ENCODE results near the gene NCKAP5.

NCKAP5 gene

DNA sequence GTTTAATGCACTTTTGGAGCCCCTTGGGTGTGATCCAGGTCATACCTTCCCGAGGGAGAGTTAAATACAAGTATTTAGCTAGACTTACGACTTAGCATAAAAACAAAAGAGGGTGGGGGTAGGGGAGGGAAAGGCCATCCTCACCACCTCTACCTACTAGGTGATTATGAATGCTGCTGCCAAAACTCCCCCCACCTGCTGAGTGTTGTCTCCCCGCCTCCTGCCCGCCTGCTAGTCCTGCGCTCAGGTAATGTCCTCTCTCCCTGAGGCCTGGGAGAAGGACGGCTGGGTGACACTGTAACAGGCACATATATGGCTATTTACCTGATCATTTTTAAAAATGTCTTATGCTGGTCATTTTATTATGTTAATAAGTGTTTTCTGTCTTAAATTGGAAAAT, 3.0 kb upstream of the NCKAP5 start:
- no peak overlapping the region for H3K27ac ChIP-seq (ENCODE audit: low read length, poor library complexity, severe bottlenecking)
- no peak overlapping the region for H3K14ac ChIP-seq (ENCODE audit: low read length in 2 of 2)
- no peak overlapping the region for H3K4me3 ChIP-seq (ENCODE audit: insufficient read depth in 1 of 2, low read depth in 1 of 2, low read length in 2 of 2)
- no peak overlapping the region for H3K18ac ChIP-seq (ENCODE audit: low read depth in 1 of 2, low read length in 2 of 2)
- WGBS = no CpG with 5 or more reads among the region's 6 CpGs
- peaks cover 8% of the 10 kb centered on the region for H3K4me1 ChIP-seq (ENCODE audit: control insufficient read depth, insufficient read depth, low read depth, low read length)
- H2BK120ac ChIP-seq (ENCODE audit: low read depth, low read length) = no peak overlapping the region
- H3K9ac ChIP-seq (ENCODE audit: low read length) = no peak overlapping the region
- H3K9me3 ChIP-seq (ENCODE audit: control insufficient read depth, low read length) = no peaks in the 10 kb centered on the region
- no peak for DNase-seq
- no peak overlapping the region for H3K4me2 ChIP-seq (ENCODE audit: low read length, poor library complexity, severe bottlenecking)
- H2AK5ac ChIP-seq (ENCODE audit: low read length, severe bottlenecking) = no peak overlapping the region
- H3K27me3 ChIP-seq (ENCODE audit: control insufficient read depth in 1 of 2, insufficient read depth in 1 of 2, low read length in 2 of 2) = peaks cover 0 to 3% of the 10 kb centered on the region in 2 experiments
- no peaks in the 10 kb centered on the region for H3K36me3 ChIP-seq (ENCODE audit: control insufficient read depth in 1 of 2, insufficient read depth in 2 of 2, low read depth in 1 of 2, low read length in 2 of 2)
- no peak overlapping the region for H3K23ac ChIP-seq (ENCODE audit: low read length in 2 of 2)
- H2BK15ac ChIP-seq (ENCODE audit: low read depth, poor library complexity, severe bottlenecking) = no peak overlapping the region
- H3K79me1 ChIP-seq (replicated peaks; ENCODE audit: low read length, poor library complexity, severe bottlenecking) = no peaks in the 10 kb centered on the region
- H2BK12ac ChIP-seq (ENCODE audit: low read length in 2 of 2) = no peak overlapping the region
- H4K8ac ChIP-seq (ENCODE audit: low read length) = no peak overlapping the region
- no peak overlapping the region for H2BK5ac ChIP-seq (ENCODE audit: low read depth, low read length, poor library complexity, severe bottlenecking)
- H2AFZ ChIP-seq (ENCODE audit: low read depth, low read length) = no peak overlapping the region
- no peak overlapping the region for H3K4ac ChIP-seq (ENCODE audit: low read depth in 1 of 2, low read length in 2 of 2)
- no peak overlapping the region for H4K91ac ChIP-seq (ENCODE audit: low read length)

DNA sequence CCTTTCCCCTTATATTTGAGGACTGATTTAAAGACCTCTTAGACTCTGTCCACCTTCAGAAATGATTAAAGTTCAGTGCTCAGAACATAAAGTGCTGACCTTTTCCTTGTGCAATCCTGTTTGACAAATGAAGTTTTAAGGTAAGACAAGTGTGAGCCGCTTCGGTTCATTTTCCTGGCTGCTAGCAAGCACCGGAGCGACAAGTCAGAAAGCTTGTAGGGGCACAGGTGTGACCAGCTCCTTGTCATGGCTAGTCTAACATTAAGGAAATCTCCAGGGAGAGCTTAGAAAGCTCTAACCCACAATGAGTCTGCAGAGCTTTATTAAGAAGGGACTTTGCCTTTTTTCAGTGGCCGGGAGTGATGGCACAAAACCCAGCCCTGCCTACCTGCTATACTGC, 2.3 kb upstream of the NCKAP5 start:
- peaks cover 0 to 3% of the 10 kb centered on the region in 2 experiments for H3K27me3 ChIP-seq (ENCODE audit: control insufficient read depth in 1 of 2, insufficient read depth in 1 of 2, low read length in 2 of 2)

DNA sequence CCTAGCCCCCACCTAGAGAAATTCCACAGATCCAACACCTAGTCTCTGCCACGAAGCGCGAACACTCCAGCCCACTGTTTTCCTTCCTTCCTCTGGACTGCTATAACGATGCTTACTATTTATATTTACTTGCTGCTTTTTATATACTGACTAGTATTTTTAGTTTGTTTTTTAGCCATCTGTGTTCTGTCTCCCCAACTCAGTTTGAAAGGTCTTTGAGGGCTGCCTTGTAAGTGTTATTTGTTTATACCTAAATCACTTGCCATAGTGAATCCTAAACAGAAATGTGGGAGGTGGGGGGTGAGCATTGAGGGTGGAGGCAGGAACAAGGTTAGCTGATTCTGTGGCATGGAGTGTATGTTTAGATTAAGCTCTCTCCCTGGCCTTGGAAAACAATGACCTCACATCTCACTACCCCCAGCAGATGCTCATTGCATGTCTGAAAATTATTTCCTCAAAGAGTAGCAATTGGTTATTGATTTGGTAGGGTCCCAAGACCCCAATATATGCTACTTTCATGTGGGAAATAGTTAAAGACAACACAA, 1.1 kb upstream of the NCKAP5 start:
- no peak overlapping the region for H3K9ac ChIP-seq (ENCODE audit: low read length)
- peaks cover 0 to 3% of the 10 kb centered on the region in 2 experiments for H3K27me3 ChIP-seq (ENCODE audit: control insufficient read depth in 1 of 2, insufficient read depth in 1 of 2, low read length in 2 of 2)
- no CpG with 5 or more reads among the region's 4 CpGs for WGBS
- no peak overlapping the region for H3K4me3 ChIP-seq (ENCODE audit: insufficient read depth in 1 of 2, low read depth in 1 of 2, low read length in 2 of 2)
- H3K79me1 ChIP-seq (replicated peaks; ENCODE audit: low read length, poor library complexity, severe bottlenecking) = no peaks in the 10 kb centered on the region
- peak overlapping the region; percentile 19 for H3K4me2 ChIP-seq (ENCODE audit: low read length, poor library complexity, severe bottlenecking)
- no peak overlapping the region for H2BK12ac ChIP-seq (ENCODE audit: low read length in 2 of 2)
- H3K23ac ChIP-seq (ENCODE audit: low read length in 2 of 2) = no peak overlapping the region
- no peak overlapping the region for H4K91ac ChIP-seq (ENCODE audit: low read length)
- H3K4me1 ChIP-seq (ENCODE audit: control insufficient read depth, insufficient read depth, low read depth, low read length) = peaks cover 6% of the 10 kb centered on the region
- H2BK5ac ChIP-seq (ENCODE audit: low read depth, low read length, poor library complexity, severe bottlenecking) = no peak overlapping the region
- no peak overlapping the region for H2AK5ac ChIP-seq (ENCODE audit: low read length, severe bottlenecking)
- H2AFZ ChIP-seq (ENCODE audit: low read depth, low read length) = no peak overlapping the region
- DNase-seq = peak; percentile 11
- H3K27ac ChIP-seq (ENCODE audit: low read length, poor library complexity, severe bottlenecking) = no peak overlapping the region
- no peak overlapping the region for H3K4ac ChIP-seq (ENCODE audit: low read depth in 1 of 2, low read length in 2 of 2)
- H3K14ac ChIP-seq (ENCODE audit: low read length in 2 of 2) = no peak overlapping the region
- no peak overlapping the region for H4K8ac ChIP-seq (ENCODE audit: low read length)
- H2BK120ac ChIP-seq (ENCODE audit: low read depth, low read length) = no peak overlapping the region
- H3K36me3 ChIP-seq (ENCODE audit: control insufficient read depth in 1 of 2, insufficient read depth in 2 of 2, low read depth in 1 of 2, low read length in 2 of 2) = no peaks in the 10 kb centered on the region
- H2BK15ac ChIP-seq (ENCODE audit: low read depth, poor library complexity, severe bottlenecking) = no peak overlapping the region
- no peak overlapping the region for H3K18ac ChIP-seq (ENCODE audit: low read depth in 1 of 2, low read length in 2 of 2)
- no peaks in the 10 kb centered on the region for H3K9me3 ChIP-seq (ENCODE audit: control insufficient read depth, low read length)

More for the DNA sequence above, 2.3 kb upstream of the NCKAP5 start:
- H4K91ac ChIP-seq (ENCODE audit: low read length) = no peak overlapping the region
- H3K79me1 ChIP-seq (replicated peaks; ENCODE audit: low read length, poor library complexity, severe bottlenecking) = no peaks in the 10 kb centered on the region
- no peak overlapping the region for H3K4ac ChIP-seq (ENCODE audit: low read depth in 1 of 2, low read length in 2 of 2)
- no peak overlapping the region for H4K8ac ChIP-seq (ENCODE audit: low read length)
- H3K9me3 ChIP-seq (ENCODE audit: control insufficient read depth, low read length) = no peaks in the 10 kb centered on the region
- no peak for DNase-seq
- H3K4me2 ChIP-seq (ENCODE audit: low read length, poor library complexity, severe bottlenecking) = no peak overlapping the region
- H3K23ac ChIP-seq (ENCODE audit: low read length in 2 of 2) = no peak overlapping the region
- H3K4me1 ChIP-seq (ENCODE audit: control insufficient read depth, insufficient read depth, low read depth, low read length) = peaks cover 8% of the 10 kb centered on the region
- no peak overlapping the region for H2BK120ac ChIP-seq (ENCODE audit: low read depth, low read length)
- H2BK15ac ChIP-seq (ENCODE audit: low read depth, poor library complexity, severe bottlenecking) = no peak overlapping the region
- H2AK5ac ChIP-seq (ENCODE audit: low read length, severe bottlenecking) = no peak overlapping the region
- no peaks in the 10 kb centered on the region for H3K36me3 ChIP-seq (ENCODE audit: control insufficient read depth in 1 of 2, insufficient read depth in 2 of 2, low read depth in 1 of 2, low read length in 2 of 2)
- H3K27ac ChIP-seq (ENCODE audit: low read length, poor library complexity, severe bottlenecking) = no peak overlapping the region
- no peak overlapping the region for H3K4me3 ChIP-seq (ENCODE audit: insufficient read depth in 1 of 2, low read depth in 1 of 2, low read length in 2 of 2)
- no peak overlapping the region for H2BK5ac ChIP-seq (ENCODE audit: low read depth, low read length, poor library complexity, severe bottlenecking)
- no peak overlapping the region for H3K9ac ChIP-seq (ENCODE audit: low read length)
- WGBS = 88% methylated on average over 5 of the region's 5 CpGs
- no peak overlapping the region for H2AFZ ChIP-seq (ENCODE audit: low read depth, low read length)
- no peak overlapping the region for H3K18ac ChIP-seq (ENCODE audit: low read depth in 1 of 2, low read length in 2 of 2)
- no peak overlapping the region for H2BK12ac ChIP-seq (ENCODE audit: low read length in 2 of 2)
- H3K14ac ChIP-seq (ENCODE audit: low read length in 2 of 2) = no peak overlapping the region

DNA sequence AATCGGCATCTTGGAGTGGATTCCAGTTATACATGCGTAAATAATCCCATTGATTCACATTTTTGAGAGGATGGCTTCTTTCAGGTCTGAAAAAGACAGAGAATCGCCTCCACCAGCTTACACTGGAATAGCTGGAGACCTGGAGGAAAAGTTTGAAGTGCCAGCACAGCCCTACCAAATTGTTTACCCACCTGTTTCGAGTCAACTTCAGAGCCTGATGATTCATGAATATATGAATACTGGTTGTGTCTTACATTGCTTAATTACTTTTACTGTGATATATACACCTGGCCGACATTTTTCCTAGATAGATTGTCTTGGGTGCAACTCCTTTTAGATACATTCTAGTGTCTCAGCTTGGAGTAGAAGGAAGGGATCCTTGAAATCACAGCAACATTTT, 335 bp upstream of the NCKAP5 start:
- Histone ChIP-seq H4K91ac (ENCODE audit: low read length) (no peak overlapping the region), H3K4ac (ENCODE audit: low read depth in 1 of 2, low read length in 2 of 2) (no peak overlapping the region), H2AK5ac (ENCODE audit: low read length, severe bottlenecking) (no peak overlapping the region), H2BK12ac (ENCODE audit: low read length in 2 of 2) (no peak overlapping the region), H3K4me3 (ENCODE audit: insufficient read depth in 1 of 2, low read depth in 1 of 2, low read length in 2 of 2) (peak overlapping the region in 1 of 2 experiments; percentile 74), H3K4me1 (ENCODE audit: control insufficient read depth, insufficient read depth, low read depth, low read length) (peaks cover 6% of the 10 kb centered on the region), H3K9me3 (ENCODE audit: control insufficient read depth, low read length) (no peaks in the 10 kb centered on the region), H3K27me3 (ENCODE audit: control insufficient read depth in 1 of 2, insufficient read depth in 1 of 2, low read length in 2 of 2) (peaks cover 0 to 3% of the 10 kb centered on the region in 2 experiments), H2BK15ac (ENCODE audit: low read depth, poor library complexity, severe bottlenecking) (no peak overlapping the region), H3K9ac (ENCODE audit: low read length) (peak overlapping the region; percentile 69), H3K18ac (ENCODE audit: low read depth in 1 of 2, low read length in 2 of 2) (no peak overlapping the region), H2AFZ (ENCODE audit: low read depth, low read length) (no peak overlapping the region), H3K36me3 (ENCODE audit: control insufficient read depth in 1 of 2, insufficient read depth in 2 of 2, low read depth in 1 of 2, low read length in 2 of 2) (no peaks in the 10 kb centered on the region), H3K23ac (ENCODE audit: low read length in 2 of 2) (no peak overlapping the region), H4K8ac (ENCODE audit: low read length) (no peak overlapping the region), H3K27ac (ENCODE audit: low read length, poor library complexity, severe bottlenecking) (no peak overlapping the region), H3K14ac (ENCODE audit: low read length in 2 of 2) (no peak overlapping the region), H2BK120ac (ENCODE audit: low read depth, low read length) (no peak overlapping the region), H2BK5ac (ENCODE audit: low read depth, low read length, poor library complexity, severe bottlenecking) (no peak overlapping the region), H3K4me2 (ENCODE audit: low read length, poor library complexity, severe bottlenecking) (peak overlapping the region; percentile 30), H3K79me1 (replicated peaks; ENCODE audit: low read length, poor library complexity, severe bottlenecking) (no peaks in the 10 kb centered on the region)
- 88% methylated on average over 4 of the region's 5 CpGs for WGBS
- DNase-seq = no peak
